ENCODE measurements around the gene ARHGAP9. TPM values are rescaled to one million over a fixed set of nuclear protein-coding genes. Genes with fewer than 3 reads are reported as not detected.

Gene ARHGAP9
- total RNA-seq, 6 donors from 2014 or later = 29.2 to 131 (median 43.7) TPM

DNA sequence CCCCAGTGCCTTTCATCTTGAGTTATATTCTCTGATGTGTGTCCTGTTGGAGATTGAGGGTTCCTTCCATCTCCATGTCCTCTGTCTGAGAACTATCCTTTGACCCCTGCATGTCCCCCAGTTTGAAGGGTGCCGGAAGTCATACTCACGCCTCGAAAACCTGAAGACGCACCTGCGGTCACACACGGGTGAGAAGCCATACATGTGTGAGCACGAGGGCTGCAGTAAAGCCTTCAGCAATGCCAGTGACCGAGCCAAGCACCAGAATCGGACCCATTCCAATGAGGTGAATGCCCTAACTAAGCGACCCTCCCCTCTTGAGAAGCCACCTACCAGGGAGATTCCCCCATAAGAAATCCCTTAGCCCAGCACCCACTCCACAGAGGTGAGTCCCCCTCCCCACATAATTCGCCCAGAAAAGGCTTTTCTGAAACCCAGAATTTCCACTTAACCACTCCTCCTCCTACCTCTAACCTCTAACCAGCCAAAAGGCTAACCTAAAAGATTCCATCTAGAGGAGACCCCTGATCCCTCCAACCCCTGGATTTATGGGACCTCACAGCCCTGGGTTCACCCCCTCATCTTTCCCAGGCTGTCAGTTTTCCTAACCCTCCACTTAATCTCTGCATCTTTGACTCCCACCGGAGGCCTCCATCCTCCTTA lies 12.3 kb downstream of the ARHGAP9 start:
- Histone ChIP-seq H3K4me1 (peaks cover under 1 to 7% (median 5%) of the 10 kb centered on the region in 4 donors), H3K4me3 (no peak overlapping the region), H3K27ac (no peak overlapping the region), H3K36me3 (peaks cover 0 to 14% (median 0%) of the 10 kb centered on the region in 4 donors), H3K9me3 (no peaks in the 10 kb centered on the region), H3K27me3 (no peaks in the 10 kb centered on the region)
- 87 to 88% methylated on average over 6 to 12 of the region's 12 CpGs for WGBS, 2 donors
- no peak for TF ChIP-seq EP300 (IDR thresholded peaks at IDR 0.05)
- TF ChIP-seq POLR2A (IDR thresholded peaks at IDR 0.05) = no peak
- TF ChIP-seq POLR2AphosphoS5 (IDR thresholded peaks at IDR 0.05) = no peak
- DNase-seq (no peak), ATAC-seq (ENCODE audit: low FRiP score in 2 of 2) (no peak)

DNA sequence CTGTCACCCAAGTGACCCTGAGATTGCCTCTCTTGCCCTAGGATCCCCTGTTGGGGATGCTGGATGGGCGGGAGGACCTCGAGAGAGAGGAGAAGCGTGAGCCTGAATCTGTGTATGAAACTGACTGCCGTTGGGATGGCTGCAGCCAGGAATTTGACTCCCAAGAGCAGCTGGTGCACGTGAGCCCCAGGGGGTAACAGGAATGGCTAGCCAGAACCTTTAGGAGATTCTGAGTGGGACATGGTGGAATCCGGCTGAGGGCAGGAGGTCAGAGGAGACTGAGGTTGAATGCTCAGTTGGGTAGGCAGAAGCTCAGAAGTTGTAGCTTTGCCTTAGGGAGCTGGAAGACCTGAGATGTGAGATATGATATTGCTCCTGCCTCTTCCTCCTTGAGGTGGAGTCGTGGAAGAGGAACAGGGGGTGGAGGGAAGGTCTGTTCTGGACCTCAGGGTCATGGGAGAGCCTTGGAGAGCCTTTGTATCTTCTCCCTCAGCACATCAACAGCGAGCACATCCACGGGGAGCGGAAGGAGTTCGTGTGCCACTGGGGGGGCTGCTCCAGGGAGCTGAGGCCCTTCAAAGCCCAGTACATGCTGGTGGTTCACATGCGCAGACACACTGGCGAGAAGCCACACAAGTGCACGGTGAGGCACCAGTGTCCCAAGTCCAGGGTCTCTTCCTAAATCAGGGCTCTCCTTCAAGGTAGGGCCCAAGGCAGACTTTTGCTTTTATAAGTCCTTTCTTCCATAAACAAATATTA lies 13.7 kb downstream of the ARHGAP9 start:
- Histone ChIP-seq H3K4me3 (no peak overlapping the region), H3K9me3 (no peaks in the 10 kb centered on the region), H3K4me1 (peaks cover 15 to 21% (median 19%) of the 10 kb centered on the region in 4 donors), H3K27me3 (peaks cover 0 to 6% (median 2%) of the 10 kb centered on the region in 4 donors), H3K36me3 (peaks cover 0 to 14% (median 0%) of the 10 kb centered on the region in 4 donors), H3K27ac (no peak overlapping the region)
- DNase-seq (no peak), ATAC-seq (ENCODE audit: low FRiP score in 2 of 2) (no peak)
- WGBS, 2 donors = 69 to 74% methylated on average over 12 to 14 of the region's 14 CpGs
- no peak for TF ChIP-seq EP300 (IDR thresholded peaks at IDR 0.05)
- TF ChIP-seq POLR2A (IDR thresholded peaks at IDR 0.05) = no peak
- TF ChIP-seq, protein P1, sequence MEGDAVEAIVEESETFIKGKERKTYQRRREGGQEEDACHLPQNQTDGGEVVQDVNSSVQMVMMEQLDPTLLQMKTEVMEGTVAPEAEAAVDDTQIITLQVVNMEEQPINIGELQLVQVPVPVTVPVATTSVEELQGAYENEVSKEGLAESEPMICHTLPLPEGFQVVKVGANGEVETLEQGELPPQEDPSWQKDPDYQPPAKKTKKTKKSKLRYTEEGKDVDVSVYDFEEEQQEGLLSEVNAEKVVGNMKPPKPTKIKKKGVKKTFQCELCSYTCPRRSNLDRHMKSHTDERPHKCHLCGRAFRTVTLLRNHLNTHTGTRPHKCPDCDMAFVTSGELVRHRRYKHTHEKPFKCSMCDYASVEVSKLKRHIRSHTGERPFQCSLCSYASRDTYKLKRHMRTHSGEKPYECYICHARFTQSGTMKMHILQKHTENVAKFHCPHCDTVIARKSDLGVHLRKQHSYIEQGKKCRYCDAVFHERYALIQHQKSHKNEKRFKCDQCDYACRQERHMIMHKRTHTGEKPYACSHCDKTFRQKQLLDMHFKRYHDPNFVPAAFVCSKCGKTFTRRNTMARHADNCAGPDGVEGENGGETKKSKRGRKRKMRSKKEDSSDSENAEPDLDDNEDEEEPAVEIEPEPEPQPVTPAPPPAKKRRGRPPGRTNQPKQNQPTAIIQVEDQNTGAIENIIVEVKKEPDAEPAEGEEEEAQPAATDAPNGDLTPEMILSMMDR (IDR thresholded peaks at IDR 0.05) = no peak
- no peak for TF ChIP-seq POLR2AphosphoS5 (IDR thresholded peaks at IDR 0.05)

DNA sequence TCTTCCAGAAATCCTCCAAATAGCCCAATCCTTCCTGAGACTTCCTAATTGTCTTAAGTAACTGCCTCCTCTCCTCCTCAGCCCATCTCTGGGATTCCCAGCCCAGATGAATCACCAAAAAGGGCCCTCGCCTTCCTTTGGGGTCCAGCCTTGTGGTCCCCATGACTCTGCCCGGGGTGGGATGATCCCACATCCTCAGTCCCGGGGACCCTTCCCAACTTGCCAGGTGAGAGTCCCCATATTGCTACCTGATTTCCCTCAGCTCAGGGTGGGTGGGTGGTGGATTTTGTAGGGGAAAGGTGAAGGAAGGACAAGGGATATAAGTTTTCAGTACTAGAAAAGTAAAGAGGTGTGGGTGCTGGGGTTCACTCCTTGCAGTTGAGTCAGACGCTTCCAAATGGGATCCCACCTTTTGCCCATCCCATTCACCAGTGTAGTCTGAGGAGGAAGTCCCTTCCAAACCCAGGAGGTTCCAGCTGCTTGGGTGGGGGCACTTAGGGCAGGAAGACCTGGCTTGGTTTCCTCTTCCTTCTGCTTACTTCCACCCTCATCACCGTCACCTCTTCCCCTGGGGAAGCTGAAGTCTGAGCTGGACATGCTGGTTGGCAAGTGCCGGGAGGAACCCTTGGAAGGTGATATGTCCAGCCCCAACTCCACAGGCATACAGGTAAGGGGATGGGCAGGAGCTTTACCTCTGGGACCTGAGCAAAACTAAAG lies 14.5 kb downstream of the ARHGAP9 start:
- Histone ChIP-seq H3K36me3 (peaks cover 0 to 13% (median 0%) of the 10 kb centered on the region in 4 donors), H3K4me1 (peaks cover 22 to 28% (median 26%) of the 10 kb centered on the region in 4 donors), H3K27me3 (peaks cover 0 to 9% (median 4%) of the 10 kb centered on the region in 4 donors), H3K27ac (no peak overlapping the region), H3K9me3 (no peaks in the 10 kb centered on the region), H3K4me3 (no peak overlapping the region)
- ATAC-seq (ENCODE audit: low FRiP score in 2 of 2) = no peak
- no peak for DNase-seq
- 74 to 81% methylated on average over 6 of the region's 6 CpGs for WGBS, 2 donors
- TF ChIP-seq, protein P1 (IDR thresholded peaks at IDR 0.05) = no peak
- no peak for TF ChIP-seq EP300 (IDR thresholded peaks at IDR 0.05)
- TF ChIP-seq POLR2A (IDR thresholded peaks at IDR 0.05) = no peak
- TF ChIP-seq POLR2AphosphoS5 (IDR thresholded peaks at IDR 0.05) = no peak

DNA sequence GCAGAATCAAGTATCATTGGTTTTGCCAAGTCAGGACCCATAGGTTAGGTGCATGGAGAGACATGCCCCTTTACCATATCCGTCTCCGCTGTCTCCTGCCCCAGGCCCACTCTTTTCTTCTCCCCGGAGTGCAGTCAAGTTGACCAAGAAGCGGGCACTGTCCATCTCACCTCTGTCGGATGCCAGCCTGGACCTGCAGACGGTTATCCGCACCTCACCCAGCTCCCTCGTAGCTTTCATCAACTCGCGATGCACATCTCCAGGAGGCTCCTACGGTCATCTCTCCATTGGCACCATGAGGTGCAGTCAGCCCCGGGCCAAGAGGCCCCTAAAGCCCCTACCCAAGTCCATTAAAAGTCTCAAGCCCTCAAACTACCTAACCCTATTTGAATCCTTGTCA lies 15.1 kb downstream of the ARHGAP9 start:
- ATAC-seq (ENCODE audit: low FRiP score in 2 of 2) (no peak), DNase-seq (no peak)
- 90 to 96% methylated on average over 12 of the region's 12 CpGs for WGBS, 2 donors
- no peak overlapping the region for H3K27ac ChIP-seq
- no peak overlapping the region for H3K4me3 ChIP-seq
- H3K36me3 ChIP-seq = peaks cover 0 to 6% (median 0%) of the 10 kb centered on the region in 4 donors
- H3K4me1 ChIP-seq = peaks cover 26 to 35% (median 30%) of the 10 kb centered on the region in 4 donors
- no peaks in the 10 kb centered on the region for H3K9me3 ChIP-seq
- TF ChIP-seq POLR2A (IDR thresholded peaks at IDR 0.05) (no peak), EP300 (IDR thresholded peaks at IDR 0.05) (no peak), POLR2AphosphoS5 (IDR thresholded peaks at IDR 0.05) (no peak)
- TF ChIP-seq, protein P1 (IDR thresholded peaks at IDR 0.05) = no peak
- H3K27me3 ChIP-seq = peaks cover 0 to 9% (median 4%) of the 10 kb centered on the region in 4 donors

DNA sequence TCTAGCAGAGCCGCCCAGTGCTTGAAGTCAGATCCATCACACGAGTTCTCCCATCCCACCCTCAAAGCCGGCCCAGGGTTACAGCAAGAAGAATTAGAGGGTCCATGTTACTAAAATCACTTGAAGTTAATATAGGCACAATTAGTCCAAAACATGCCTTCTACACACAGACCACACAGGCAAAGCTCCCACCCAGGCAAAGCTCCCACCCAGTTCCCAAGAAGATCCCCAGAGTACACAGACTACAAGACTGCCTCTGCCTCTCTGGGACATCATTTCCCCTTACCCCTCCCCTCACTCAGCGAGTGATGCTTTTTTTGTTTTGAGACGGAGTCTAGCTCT lies 16.8 kb downstream of the ARHGAP9 start:
- DNase-seq (no peak), ATAC-seq (ENCODE audit: low FRiP score in 2 of 2) (no peak)
- Histone ChIP-seq H3K27me3 (peaks cover 0 to 9% (median 4%) of the 10 kb centered on the region in 4 donors), H3K4me3 (peak overlapping the region in 2 of 4 donors; percentile 65 to 79), H3K4me1 (peaks cover 33 to 45% (median 35%) of the 10 kb centered on the region in 4 donors), H3K9me3 (no peaks in the 10 kb centered on the region), H3K27ac (peak overlapping the region; percentile 53 to 86 (median 70)), H3K36me3 (no peaks in the 10 kb centered on the region)
- WGBS, 2 donors = 26 to 35% methylated on average over 4 to 5 of the region's 5 CpGs
- TF ChIP-seq, protein P1 (IDR thresholded peaks at IDR 0.05) = no peak
- TF ChIP-seq POLR2AphosphoS5 (IDR thresholded peaks at IDR 0.05) (no peak), EP300 (IDR thresholded peaks at IDR 0.05) (no peak), POLR2A (IDR thresholded peaks at IDR 0.05) (no peak)
